Measurements from ENCODE around the gene BLM.

BLM gene

GRCh38 chr15:90860942-90861675 is 144.0 kb downstream of the BLM start:
- Histone ChIP-seq H3K36me3 (ENCODE audit: low read depth) (no peaks in the 10 kb centered on the region), H3K27ac (ENCODE audit: poor library complexity, severe bottlenecking) (peak overlapping the region; percentile 1), H3K27me3 (ENCODE audit: insufficient read depth, poor library complexity, severe bottlenecking) (no peaks in the 10 kb centered on the region), H3K4me3 (ENCODE audit: severe bottlenecking) (no peak overlapping the region), H3K4me1 (ENCODE audit: insufficient read depth, poor library complexity, severe bottlenecking) (peaks cover 32% of the 10 kb centered on the region), H3K9me3 (ENCODE audit: severe bottlenecking) (no peaks in the 10 kb centered on the region)
- ATAC-seq (ENCODE audit: low read depth) (peak; percentile 83), DNase-seq (ENCODE audit: low spot score) (no peak)
- TF ChIP-seq CTCF (IDR thresholded peaks at IDR 0.05; ENCODE audit: poor library complexity, severe bottlenecking): no peak

GRCh38 chr15:90862487-90862886 is 145.3 kb downstream of the BLM start:
- H3K4me3 ChIP-seq (ENCODE audit: severe bottlenecking): no peak overlapping the region
- peaks cover 32% of the 10 kb centered on the region for H3K4me1 ChIP-seq (ENCODE audit: insufficient read depth, poor library complexity, severe bottlenecking)
- H3K27ac ChIP-seq (ENCODE audit: poor library complexity, severe bottlenecking): no peak overlapping the region
- H3K27me3 ChIP-seq (ENCODE audit: insufficient read depth, poor library complexity, severe bottlenecking): no peaks in the 10 kb centered on the region
- no peak for ATAC-seq (ENCODE audit: low read depth)
- no peak for TF ChIP-seq CTCF (IDR thresholded peaks at IDR 0.05; ENCODE audit: poor library complexity, severe bottlenecking)
- no peak for DNase-seq (ENCODE audit: low spot score)
- no peaks in the 10 kb centered on the region for H3K36me3 ChIP-seq (ENCODE audit: low read depth)
- H3K9me3 ChIP-seq (ENCODE audit: severe bottlenecking): no peaks in the 10 kb centered on the region

- Histone ChIP-seq H3K36me3 (ENCODE audit: low read depth) (no peaks in the 10 kb centered on the region), H3K4me3 (ENCODE audit: severe bottlenecking) (no peak overlapping the region), H3K4me1 (ENCODE audit: insufficient read depth, poor library complexity, severe bottlenecking) (peaks cover 32% of the 10 kb centered on the region), H3K9me3 (ENCODE audit: severe bottlenecking) (no peaks in the 10 kb centered on the region), H3K27me3 (ENCODE audit: insufficient read depth, poor library complexity, severe bottlenecking) (no peaks in the 10 kb centered on the region), H3K27ac (ENCODE audit: poor library complexity, severe bottlenecking) (peak overlapping the region; percentile 2)
- TF ChIP-seq CTCF (IDR thresholded peaks at IDR 0.05; ENCODE audit: poor library complexity, severe bottlenecking): no peak
- no peak for DNase-seq (ENCODE audit: low spot score)
- peak; percentile 55 for ATAC-seq (ENCODE audit: low read depth)
Measured at GRCh38 chr15:90862964-90863778, 146.0 kb downstream of the BLM start.

- no peak for TF ChIP-seq CTCF (IDR thresholded peaks at IDR 0.05; ENCODE audit: poor library complexity, severe bottlenecking)
- Histone ChIP-seq H3K9me3 (ENCODE audit: severe bottlenecking) (no peaks in the 10 kb centered on the region), H3K27me3 (ENCODE audit: insufficient read depth, poor library complexity, severe bottlenecking) (no peaks in the 10 kb centered on the region), H3K4me1 (ENCODE audit: insufficient read depth, poor library complexity, severe bottlenecking) (peaks cover 39% of the 10 kb centered on the region), H3K27ac (ENCODE audit: poor library complexity, severe bottlenecking) (peak overlapping the region; percentile 2), H3K4me3 (ENCODE audit: severe bottlenecking) (no peak overlapping the region), H3K36me3 (ENCODE audit: low read depth) (no peaks in the 10 kb centered on the region)
- DNase-seq (ENCODE audit: low spot score) (no peak), ATAC-seq (ENCODE audit: low read depth) (no peak)
Measured at GRCh38 chr15:90863987-90864386, 146.8 kb downstream of the BLM start.
